Measurements from ENCODE around the gene ATP6V0D1.

GRCh38 chr16:67438098-67438791 lies 42.7 kb downstream of the ATP6V0D1 start:
- TF ChIP-seq EZH2phosphoT487 (IDR thresholded peaks at IDR 0.05; ENCODE audit: unreplicated experiment) (no peak), JUNB (IDR thresholded peaks at IDR 0.05; ENCODE audit: unreplicated experiment) (no peak), CTCF (conservative IDR thresholded peaks at IDR 0.05; ENCODE audit: low read depth in 2 of 2) (no peak), NANOG (IDR thresholded peaks at IDR 0.05; ENCODE audit: borderline replicate concordance) (no peak), POLR2AphosphoS5 (IDR thresholded peaks at IDR 0.05; ENCODE audit: low read depth) (no peak), EZH2 (IDR thresholded peaks at IDR 0.05; ENCODE audit: low read depth, unreplicated experiment) (no peak), CREB1 (CRISPR knock-in tag; IDR thresholded peaks at IDR 0.05; ENCODE audit: low read depth) (no peak), ZNF331 (CRISPR knock-in tag; IDR thresholded peaks at IDR 0.05; ENCODE audit: low read depth) (no peak), ZNF114 (CRISPR knock-in tag; IDR thresholded peaks at IDR 0.05) (no peak), STAT1 (IDR thresholded peaks at IDR 0.05; ENCODE audit: unreplicated experiment) (no peak)
- TF ChIP-seq, protein P1, sequence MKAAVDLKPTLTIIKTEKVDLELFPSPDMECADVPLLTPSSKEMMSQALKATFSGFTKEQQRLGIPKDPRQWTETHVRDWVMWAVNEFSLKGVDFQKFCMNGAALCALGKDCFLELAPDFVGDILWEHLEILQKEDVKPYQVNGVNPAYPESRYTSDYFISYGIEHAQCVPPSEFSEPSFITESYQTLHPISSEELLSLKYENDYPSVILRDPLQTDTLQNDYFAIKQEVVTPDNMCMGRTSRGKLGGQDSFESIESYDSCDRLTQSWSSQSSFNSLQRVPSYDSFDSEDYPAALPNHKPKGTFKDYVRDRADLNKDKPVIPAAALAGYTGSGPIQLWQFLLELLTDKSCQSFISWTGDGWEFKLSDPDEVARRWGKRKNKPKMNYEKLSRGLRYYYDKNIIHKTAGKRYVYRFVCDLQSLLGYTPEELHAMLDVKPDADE (IDR thresholded peaks at IDR 0.05) = no peak
- TF ChIP-seq, protein P2, sequence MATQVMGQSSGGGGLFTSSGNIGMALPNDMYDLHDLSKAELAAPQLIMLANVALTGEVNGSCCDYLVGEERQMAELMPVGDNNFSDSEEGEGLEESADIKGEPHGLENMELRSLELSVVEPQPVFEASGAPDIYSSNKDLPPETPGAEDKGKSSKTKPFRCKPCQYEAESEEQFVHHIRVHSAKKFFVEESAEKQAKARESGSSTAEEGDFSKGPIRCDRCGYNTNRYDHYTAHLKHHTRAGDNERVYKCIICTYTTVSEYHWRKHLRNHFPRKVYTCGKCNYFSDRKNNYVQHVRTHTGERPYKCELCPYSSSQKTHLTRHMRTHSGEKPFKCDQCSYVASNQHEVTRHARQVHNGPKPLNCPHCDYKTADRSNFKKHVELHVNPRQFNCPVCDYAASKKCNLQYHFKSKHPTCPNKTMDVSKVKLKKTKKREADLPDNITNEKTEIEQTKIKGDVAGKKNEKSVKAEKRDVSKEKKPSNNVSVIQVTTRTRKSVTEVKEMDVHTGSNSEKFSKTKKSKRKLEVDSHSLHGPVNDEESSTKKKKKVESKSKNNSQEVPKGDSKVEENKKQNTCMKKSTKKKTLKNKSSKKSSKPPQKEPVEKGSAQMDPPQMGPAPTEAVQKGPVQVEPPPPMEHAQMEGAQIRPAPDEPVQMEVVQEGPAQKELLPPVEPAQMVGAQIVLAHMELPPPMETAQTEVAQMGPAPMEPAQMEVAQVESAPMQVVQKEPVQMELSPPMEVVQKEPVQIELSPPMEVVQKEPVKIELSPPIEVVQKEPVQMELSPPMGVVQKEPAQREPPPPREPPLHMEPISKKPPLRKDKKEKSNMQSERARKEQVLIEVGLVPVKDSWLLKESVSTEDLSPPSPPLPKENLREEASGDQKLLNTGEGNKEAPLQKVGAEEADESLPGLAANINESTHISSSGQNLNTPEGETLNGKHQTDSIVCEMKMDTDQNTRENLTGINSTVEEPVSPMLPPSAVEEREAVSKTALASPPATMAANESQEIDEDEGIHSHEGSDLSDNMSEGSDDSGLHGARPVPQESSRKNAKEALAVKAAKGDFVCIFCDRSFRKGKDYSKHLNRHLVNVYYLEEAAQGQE (IDR thresholded peaks at IDR 0.05; ENCODE audit: unreplicated experiment) = no peak
- TF ChIP-seq, protein P3, sequence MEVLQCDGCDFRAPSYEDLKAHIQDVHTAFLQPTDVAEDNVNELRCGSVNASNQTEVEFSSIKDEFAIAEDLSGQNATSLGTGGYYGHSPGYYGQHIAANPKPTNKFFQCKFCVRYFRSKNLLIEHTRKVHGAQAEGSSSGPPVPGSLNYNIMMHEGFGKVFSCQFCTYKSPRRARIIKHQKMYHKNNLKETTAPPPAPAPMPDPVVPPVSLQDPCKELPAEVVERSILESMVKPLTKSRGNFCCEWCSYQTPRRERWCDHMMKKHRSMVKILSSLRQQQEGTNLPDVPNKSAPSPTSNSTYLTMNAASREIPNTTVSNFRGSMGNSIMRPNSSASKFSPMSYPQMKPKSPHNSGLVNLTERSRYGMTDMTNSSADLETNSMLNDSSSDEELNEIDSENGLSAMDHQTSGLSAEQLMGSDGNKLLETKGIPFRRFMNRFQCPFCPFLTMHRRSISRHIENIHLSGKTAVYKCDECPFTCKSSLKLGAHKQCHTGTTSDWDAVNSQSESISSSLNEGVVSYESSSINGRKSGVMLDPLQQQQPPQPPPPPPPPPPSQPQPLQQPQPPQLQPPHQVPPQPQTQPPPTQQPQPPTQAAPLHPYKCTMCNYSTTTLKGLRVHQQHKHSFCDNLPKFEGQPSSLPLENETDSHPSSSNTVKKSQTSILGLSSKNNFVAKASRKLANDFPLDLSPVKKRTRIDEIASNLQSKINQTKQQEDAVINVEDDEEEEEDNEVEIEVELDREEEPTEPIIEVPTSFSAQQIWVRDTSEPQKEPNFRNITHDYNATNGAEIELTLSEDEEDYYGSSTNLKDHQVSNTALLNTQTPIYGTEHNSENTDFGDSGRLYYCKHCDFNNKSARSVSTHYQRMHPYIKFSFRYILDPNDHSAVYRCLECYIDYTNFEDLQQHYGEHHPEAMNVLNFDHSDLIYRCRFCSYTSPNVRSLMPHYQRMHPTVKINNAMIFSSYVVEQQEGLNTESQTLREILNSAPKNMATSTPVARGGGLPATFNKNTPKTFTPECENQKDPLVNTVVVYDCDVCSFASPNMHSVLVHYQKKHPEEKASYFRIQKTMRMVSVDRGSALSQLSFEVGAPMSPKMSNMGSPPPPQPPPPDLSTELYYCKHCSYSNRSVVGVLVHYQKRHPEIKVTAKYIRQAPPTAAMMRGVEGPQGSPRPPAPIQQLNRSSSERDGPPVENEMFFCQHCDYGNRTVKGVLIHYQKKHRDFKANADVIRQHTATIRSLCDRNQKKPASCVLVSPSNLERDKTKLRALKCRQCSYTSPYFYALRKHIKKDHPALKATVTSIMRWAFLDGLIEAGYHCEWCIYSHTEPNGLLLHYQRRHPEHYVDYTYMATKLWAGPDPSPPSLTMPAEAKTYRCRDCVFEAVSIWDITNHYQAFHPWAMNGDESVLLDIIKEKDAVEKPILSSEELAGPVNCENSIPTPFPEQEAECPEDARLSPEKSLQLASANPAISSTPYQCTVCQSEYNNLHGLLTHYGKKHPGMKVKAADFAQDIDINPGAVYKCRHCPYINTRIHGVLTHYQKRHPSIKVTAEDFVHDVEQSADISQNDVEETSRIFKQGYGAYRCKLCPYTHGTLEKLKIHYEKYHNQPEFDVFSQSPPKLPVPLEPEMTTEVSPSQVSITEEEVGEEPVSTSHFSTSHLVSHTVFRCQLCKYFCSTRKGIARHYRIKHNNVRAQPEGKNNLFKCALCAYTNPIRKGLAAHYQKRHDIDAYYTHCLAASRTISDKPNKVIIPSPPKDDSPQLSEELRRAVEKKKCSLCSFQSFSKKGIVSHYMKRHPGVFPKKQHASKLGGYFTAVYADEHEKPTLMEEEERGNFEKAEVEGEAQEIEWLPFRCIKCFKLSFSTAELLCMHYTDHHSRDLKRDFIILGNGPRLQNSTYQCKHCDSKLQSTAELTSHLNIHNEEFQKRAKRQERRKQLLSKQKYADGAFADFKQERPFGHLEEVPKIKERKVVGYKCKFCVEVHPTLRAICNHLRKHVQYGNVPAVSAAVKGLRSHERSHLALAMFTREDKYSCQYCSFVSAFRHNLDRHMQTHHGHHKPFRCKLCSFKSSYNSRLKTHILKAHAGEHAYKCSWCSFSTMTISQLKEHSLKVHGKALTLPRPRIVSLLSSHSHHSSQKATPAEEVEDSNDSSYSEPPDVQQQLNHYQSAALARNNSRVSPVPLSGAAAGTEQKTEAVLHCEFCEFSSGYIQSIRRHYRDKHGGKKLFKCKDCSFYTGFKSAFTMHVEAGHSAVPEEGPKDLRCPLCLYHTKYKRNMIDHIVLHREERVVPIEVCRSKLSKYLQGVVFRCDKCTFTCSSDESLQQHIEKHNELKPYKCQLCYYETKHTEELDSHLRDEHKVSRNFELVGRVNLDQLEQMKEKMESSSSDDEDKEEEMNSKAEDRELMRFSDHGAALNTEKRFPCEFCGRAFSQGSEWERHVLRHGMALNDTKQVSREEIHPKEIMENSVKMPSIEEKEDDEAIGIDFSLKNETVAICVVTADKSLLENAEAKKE (CRISPR knock-in tag; IDR thresholded peaks at IDR 0.05) = no peak
